Keratinocyte (primary cell): ENCODE data around the gene CDKN1A. TPM values are rescaled to one million over a fixed set of nuclear protein-coding genes. Genes with fewer than 3 reads are reported as not detected.
A peak's percentile ranks its signal among the peaks of the same experiment; 100 is the strongest.

Source experiments
- DNase-seq: peaks from one replicate; pipeline ENCODE4 v3.0.0-alpha.2; 2011; ENCODE audit warnings: low read depth, missing footprints, low spot score
- FAIRE-seq: peaks from 2 replicates; lab custom pipeline; 2011; peaks lifted over from hg19 to GRCh38; lab: Jason Lieb, UNC
- H2AFZ ChIP-seq: 2 replicates; pipeline ENCODE4 v1.6.0; 2012; ENCODE audit warnings: low read length, control low read depth, inconsistent platforms; ENCODE audit not compliant: control insufficient read depth
- H3K27ac ChIP-seq: 2 replicates; pipeline ENCODE4 v1.5.1; 2011; ENCODE audit warnings: low read length; ENCODE audit not compliant: control insufficient read depth, insufficient read depth
- H3K27me3 ChIP-seq: 3 replicates; pipeline ENCODE4 v1.6.0; 2011; ENCODE audit warnings: low read length; ENCODE audit not compliant: control insufficient read depth, insufficient read depth; ENCODE audit errors: extremely low read depth
- H3K36me3 ChIP-seq, 2 experiments: 2 replicates in 1 of 2; 3 replicates in 1 of 2; pipeline ENCODE4 v1.5.1; 2011; ENCODE audit warnings: low read length in 2 of 2, mild to moderate bottlenecking in 1 of 2; ENCODE audit not compliant: control insufficient read depth in 2 of 2, insufficient read depth in 2 of 2; ENCODE audit errors: extremely low read depth in 1 of 2
- H3K4me1 ChIP-seq: 3 replicates; pipeline ENCODE4 v1.5.1; 2011; ENCODE audit warnings: low read length; ENCODE audit not compliant: control insufficient read depth, insufficient read depth; ENCODE audit errors: extremely low read depth
- H3K4me2 ChIP-seq: 3 replicates; pipeline ENCODE4 v1.6.0; 2011; ENCODE audit warnings: low read depth, low read length; ENCODE audit not compliant: control insufficient read depth, insufficient read depth; ENCODE audit errors: extremely low read depth
- H3K4me3 ChIP-seq, 3 experiments: fragments of 200-600 bp in 1 of 3; sonication (generic) in 1 of 3; 2 replicates in 2 of 3; 3 replicates in 1 of 3; pipeline ENCODE4 v1.5.1; 2011 to 2016; ENCODE audit warnings: low read length in 3 of 3, mild to moderate bottlenecking in 3 of 3, control low read depth in 2 of 3, inconsistent platforms in 1 of 3, low read depth in 1 of 3, mixed read lengths in 1 of 3, mixed run types in 1 of 3, moderate library complexity in 1 of 3; ENCODE audit not compliant: control insufficient read depth in 2 of 3, insufficient read depth in 2 of 3; ENCODE audit errors: extremely low read depth in 1 of 3
- H3K79me2 ChIP-seq: 2 replicates; pipeline ENCODE4 v1.6.0; 2012; ENCODE audit warnings: low read length; ENCODE audit not compliant: control insufficient read depth, insufficient read depth
- H3K9ac ChIP-seq: 3 replicates; pipeline ENCODE4 v1.6.0; 2011; ENCODE audit warnings: low read length; ENCODE audit not compliant: control insufficient read depth, insufficient read depth; ENCODE audit errors: extremely low read depth
- H3K9me1 ChIP-seq: 3 replicates; pipeline ENCODE4 v1.6.0; 2011; ENCODE audit warnings: low read length; ENCODE audit not compliant: control insufficient read depth, insufficient read depth; ENCODE audit errors: extremely low read depth
- H3K9me3 ChIP-seq: 2 replicates; pipeline ENCODE4 v1.5.1; 2012; ENCODE audit warnings: low read depth, low read length; ENCODE audit not compliant: control insufficient read depth
- H4K20me1 ChIP-seq: 3 replicates; pipeline ENCODE4 v1.6.0; 2011; ENCODE audit warnings: low read length; ENCODE audit not compliant: control insufficient read depth, insufficient read depth; ENCODE audit errors: extremely low read depth
- EZH2 ChIP-seq: IDR thresholded peaks from one replicate; pipeline ENCODE4 v1.6.1; 2012; ENCODE audit warnings: inconsistent platforms, mild to moderate bottlenecking, low read length, moderate library complexity
- dilution Hi-C: fragments of 300-500 bp; cut with MboI; formaldehyde crosslinking; loops from one replicate; pipeline ENCODE4 v1.7.0; 2020; ENCODE audit warnings: low sequenced_read_pairs; ENCODE audit not compliant: extremely low pct_ligation_motif_present
- polyA plus RNA-seq, 5 experiments: library from polyadenylated mRNA; depleted of rRNA in 3 of 5; stranded (reverse) in 3 of 5; stranded (forward) in 1 of 5; unstranded in 1 of 5; fragments of >200 nt; gene quantifications; 1 replicate in 1 of 5; 2 replicates in 3 of 5; 3 replicates in 1 of 5; pipeline versions ENCODE4 v1.2.1 to v1.2.3, GENCODE V29; 2011 to 2012; ENCODE audit warnings: missing spikeins in 2 of 5, low read depth in 1 of 5, low replicate concordance in 1 of 5
- small RNA-seq, 3 experiments: library from RNA; depleted of rRNA; stranded (forward); fragments of <200 nt; gene quantifications; one replicate each; pipeline ENCODE3, GENCODE V24; 2012; ENCODE audit warnings: low read depth in 3 of 3, low replicate concordance in 1 of 3; ENCODE audit not compliant: insufficient read length in 3 of 3
- TF ChIP-seq, protein P1 (sequence below), 3 experiments: IDR thresholded peaks in 1 of 3; conservative IDR thresholded peaks in 1 of 3; optimal IDR thresholded peaks in 1 of 3; 2 replicates in 2 of 3; 3 replicates in 1 of 3; pipeline versions ENCODE3 to v1.5.1; 2011; ENCODE audit warnings: low read length in 3 of 3, mild to moderate bottlenecking in 3 of 3, moderate library complexity in 2 of 3, control low read depth in 1 of 3, inconsistent platforms in 1 of 3; ENCODE audit not compliant: insufficient read depth in 2 of 3; ENCODE audit errors: extremely low read depth in 1 of 3

CDKN1A gene
- polyA plus RNA-seq, 1 donor (not counting 4 experiments of a cell fraction or from before 2014, with no cell fraction given): 185 TPM

DNA sequence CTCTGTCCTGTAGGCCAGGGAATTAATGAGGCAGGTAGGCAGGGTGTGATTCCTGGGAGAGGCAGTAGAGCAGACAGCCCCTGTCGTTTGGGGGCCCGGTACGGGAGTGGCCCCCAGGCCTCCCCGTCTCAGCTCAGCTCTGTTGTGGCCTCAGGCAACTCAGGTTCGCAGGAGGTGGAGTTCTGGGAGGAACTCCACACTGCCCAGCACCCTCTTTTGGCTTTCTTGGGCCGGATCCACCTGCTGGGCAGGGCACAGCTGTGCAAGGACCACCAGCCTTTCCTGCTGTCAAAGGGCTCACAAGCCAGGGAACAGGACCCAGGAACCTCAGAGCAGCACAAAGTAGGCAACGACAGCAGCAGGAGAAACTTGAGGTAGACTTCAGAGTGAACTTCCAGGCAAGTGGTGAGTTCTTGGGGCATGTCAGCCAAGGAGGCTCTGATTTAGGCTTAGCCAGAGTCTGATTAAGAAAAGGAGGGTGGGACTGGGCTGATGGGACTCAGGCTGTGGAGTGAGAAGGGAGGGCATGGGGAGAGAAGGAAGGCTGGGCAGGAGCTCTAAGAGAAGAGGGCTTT, 56.1 kb downstream of the CDKN1A start:
- peak overlapping the region; percentile 50 for H3K4me2 ChIP-seq
- H3K9ac ChIP-seq: peak overlapping the region; percentile 36
- TF ChIP-seq, protein P1, sequence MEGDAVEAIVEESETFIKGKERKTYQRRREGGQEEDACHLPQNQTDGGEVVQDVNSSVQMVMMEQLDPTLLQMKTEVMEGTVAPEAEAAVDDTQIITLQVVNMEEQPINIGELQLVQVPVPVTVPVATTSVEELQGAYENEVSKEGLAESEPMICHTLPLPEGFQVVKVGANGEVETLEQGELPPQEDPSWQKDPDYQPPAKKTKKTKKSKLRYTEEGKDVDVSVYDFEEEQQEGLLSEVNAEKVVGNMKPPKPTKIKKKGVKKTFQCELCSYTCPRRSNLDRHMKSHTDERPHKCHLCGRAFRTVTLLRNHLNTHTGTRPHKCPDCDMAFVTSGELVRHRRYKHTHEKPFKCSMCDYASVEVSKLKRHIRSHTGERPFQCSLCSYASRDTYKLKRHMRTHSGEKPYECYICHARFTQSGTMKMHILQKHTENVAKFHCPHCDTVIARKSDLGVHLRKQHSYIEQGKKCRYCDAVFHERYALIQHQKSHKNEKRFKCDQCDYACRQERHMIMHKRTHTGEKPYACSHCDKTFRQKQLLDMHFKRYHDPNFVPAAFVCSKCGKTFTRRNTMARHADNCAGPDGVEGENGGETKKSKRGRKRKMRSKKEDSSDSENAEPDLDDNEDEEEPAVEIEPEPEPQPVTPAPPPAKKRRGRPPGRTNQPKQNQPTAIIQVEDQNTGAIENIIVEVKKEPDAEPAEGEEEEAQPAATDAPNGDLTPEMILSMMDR (optimal IDR thresholded peaks at IDR 0.05 in 1 of 3, IDR thresholded peaks at IDR 0.05 in 1 of 3, conservative IDR thresholded peaks at IDR 0.05 in 1 of 3; ENCODE audit: extremely low read depth in 1 of 3, insufficient read depth in 2 of 3, low read length in 3 of 3): no peak
- TF ChIP-seq EZH2: no peak
- dilution Hi-C loops: no loop called here
- H3K9me1 ChIP-seq: no peaks in the 10 kb centered on the region
- H3K4me3 ChIP-seq: no peak overlapping the region
- no peaks in the 10 kb centered on the region for H3K9me3 ChIP-seq
- H3K36me3 ChIP-seq: no peaks in the 10 kb centered on the region
- H3K27ac ChIP-seq: no peak overlapping the region
- no peak for DNase-seq
- H3K4me1 ChIP-seq: peaks cover 15% of the 10 kb centered on the region
- H3K27me3 ChIP-seq: no peaks in the 10 kb centered on the region
- H3K79me2 ChIP-seq: no peaks in the 10 kb centered on the region
- H2AFZ ChIP-seq: peak overlapping the region; percentile 29
- no peak for FAIRE-seq
- H4K20me1 ChIP-seq: no peaks in the 10 kb centered on the region

DNA sequence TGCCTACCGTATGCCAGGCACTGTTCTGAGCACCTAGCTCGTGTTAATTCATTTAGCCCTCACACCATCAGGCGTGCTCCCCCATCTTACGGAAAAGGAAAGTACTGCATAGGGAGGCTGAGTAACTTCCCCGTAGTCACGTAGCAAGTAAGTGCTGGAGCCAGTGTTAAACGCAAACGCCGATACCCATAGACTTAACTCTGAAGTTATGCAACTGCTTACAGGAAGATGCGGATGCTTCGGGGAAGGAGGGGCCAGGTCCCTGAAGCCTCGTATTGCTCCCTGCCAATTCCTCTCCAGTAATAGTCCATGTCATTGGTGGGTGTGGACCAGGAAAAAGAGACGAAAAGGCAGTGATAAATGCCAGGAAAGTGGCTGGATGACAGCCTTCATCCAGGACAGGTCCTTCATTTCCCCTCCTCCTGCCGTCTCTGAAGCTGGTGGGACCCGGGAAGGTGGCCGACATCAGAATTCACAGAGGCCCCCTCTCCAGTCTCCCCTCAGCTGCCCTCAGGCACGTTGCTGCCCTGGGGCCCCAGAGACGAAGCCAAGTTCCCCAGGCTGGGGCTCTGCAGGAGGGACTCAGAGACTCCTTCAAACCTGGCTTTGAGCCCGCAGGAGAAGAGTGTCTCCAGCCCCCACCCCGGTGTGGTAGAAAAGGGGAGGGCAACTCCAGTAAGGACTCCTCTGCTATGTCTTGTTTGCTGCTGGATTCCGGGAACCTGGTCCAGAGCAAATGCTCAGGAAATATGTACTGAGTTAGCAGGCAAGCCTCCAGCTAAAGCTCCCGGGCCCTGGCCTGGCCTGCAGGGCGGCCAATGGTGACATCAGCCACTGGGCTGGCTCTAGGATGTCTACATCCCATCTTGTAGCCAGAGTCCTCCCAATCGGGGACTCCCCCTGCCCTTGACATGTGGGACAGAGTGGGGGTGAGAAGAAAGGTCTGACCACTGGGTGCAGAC, 56.9 kb downstream of the CDKN1A start:
- peak; percentile 86 for FAIRE-seq

More for the DNA sequence above, 56.9 kb downstream of the CDKN1A start:
- H3K4me1 ChIP-seq: peaks cover 15% of the 10 kb centered on the region
- no peaks in the 10 kb centered on the region for H3K79me2 ChIP-seq
- no peak overlapping the region for H3K27ac ChIP-seq
- peak overlapping the region; percentile 36 for H3K9ac ChIP-seq
- TF ChIP-seq, protein P1 (optimal IDR thresholded peaks at IDR 0.05 in 1 of 3, IDR thresholded peaks at IDR 0.05 in 1 of 3, conservative IDR thresholded peaks at IDR 0.05 in 1 of 3; ENCODE audit: extremely low read depth in 1 of 3, insufficient read depth in 2 of 3, low read length in 3 of 3): peak; percentile 22 to 47 (median 34)
- TF ChIP-seq EZH2: no peak
- H3K9me1 ChIP-seq: no peaks in the 10 kb centered on the region
- H2AFZ ChIP-seq: peak overlapping the region; percentile 79
- H3K9me3 ChIP-seq: no peaks in the 10 kb centered on the region
- peak overlapping the region in 1 of 3 experiments; percentile 26 for H3K4me3 ChIP-seq
- H4K20me1 ChIP-seq: no peaks in the 10 kb centered on the region
- H3K4me2 ChIP-seq: peak overlapping the region; percentile 50
- no peaks in the 10 kb centered on the region for H3K27me3 ChIP-seq
- no peaks in the 10 kb centered on the region for H3K36me3 ChIP-seq
- dilution Hi-C loops: no loop called here
- DNase-seq: no peak

Small RNA genes lying within 50 kb of the gene (small RNA-seq; reads per million reads assigned to genes)
- gene RF00019 (0 reads per million in 3 experiments), gene RNU1-88P (4.1 to 17.6 (median 6.0) reads per million in 3 experiments)

Other genes with a start within 250 kb of the CDKN1A start
- 0.06 to 0.08 TPM (median 0.06 TPM) in 3 replicates for gene PXT1, start 235.9 kb upstream of the CDKN1A start, polyA plus RNA-seq
- 23.3 to 31.8 TPM (median 24.8 TPM) in 3 replicates for gene KCTD20, start 235.7 kb upstream of the CDKN1A start, polyA plus RNA-seq
- 16.1 to 28.4 TPM (median 24.4 TPM) in 3 replicates for gene STK38, start 131.2 kb upstream of the CDKN1A start, polyA plus RNA-seq
- 194 to 481 TPM (median 398 TPM) in 3 replicates for gene SRSF3, start 84.4 kb upstream of the CDKN1A start, polyA plus RNA-seq
- 0.03 TPM in 2 of 3 replicates, not detected in the other for gene RAB44, start 19.1 kb downstream of the CDKN1A start, polyA plus RNA-seq
- gene CPNE5, start 160.7 kb downstream of the CDKN1A start, polyA plus RNA-seq: 0.02 to 0.09 TPM (median 0.05 TPM) in 3 replicates
- gene PPIL1, start 196.1 kb downstream of the CDKN1A start, polyA plus RNA-seq: 36.7 to 45.5 TPM (median 42.5 TPM) in 3 replicates
- 29.0 to 34.9 TPM (median 31.0 TPM) in 3 replicates for gene C6orf89, start 207.2 kb downstream of the CDKN1A start, polyA plus RNA-seq